ENCODE measurements around the gene HJURP. TPM values are rescaled to one million over a fixed set of nuclear protein-coding genes. Genes with fewer than 3 reads are reported as not detected.

Gene HJURP
- total RNA-seq, 3 donors from 2014 or later (not counting 1 experiment from before 2014, with no cell fraction given), result 0.87 to 3.2 (median 1.5) TPM

GRCh38 chr2:233811087-233811486 lies 43.2 kb downstream of the HJURP start:
- ATAC-seq (no peak), DNase-seq (no peak)
- H3K9me3 Mint-ChIP-seq, result no peaks in the 10 kb centered on the region
- no peak overlapping the region for H3K27ac ChIP-seq (ENCODE audit: low read length)
- no peaks in the 10 kb centered on the region for H3K9me3 ChIP-seq (ENCODE audit: control insufficient read depth, insufficient read depth, low read length)
- H3K4me1 Mint-ChIP-seq, result no peaks in the 10 kb centered on the region
- H3K27me3 ChIP-seq (ENCODE audit: control insufficient read depth, insufficient read depth, low read length), result no peaks in the 10 kb centered on the region
- H3K4me1 ChIP-seq (ENCODE audit: control insufficient read depth, insufficient read depth, low read length), result no peaks in the 10 kb centered on the region
- H3K36me3 Mint-ChIP-seq, result no peaks in the 10 kb centered on the region
- 86% methylated on average over 4 of the region's 4 CpGs for WGBS (ENCODE audit: insufficient coverage)
- no peak overlapping the region for H3K4me3 Mint-ChIP-seq
- H3K4me3 ChIP-seq (ENCODE audit: low read length), result no peak overlapping the region
- intact Hi-C loops (cut with micrococcal nuclease), result no loop called here
- no peak for TF ChIP-seq CTCF (IDR thresholded peaks at IDR 0.05)
- peaks cover 8 to 27% of the 10 kb centered on the region in 2 donors for H3K27me3 Mint-ChIP-seq (ENCODE audit: low read depth in 2 of 2)
- no peaks in the 10 kb centered on the region for H3K36me3 ChIP-seq (ENCODE audit: control insufficient read depth, insufficient read depth, low read length)
- H3K27ac Mint-ChIP-seq, result no peak overlapping the region

- Histone ChIP-seq H3K36me3 (ENCODE audit: control insufficient read depth, insufficient read depth, low read length) (no peaks in the 10 kb centered on the region), H3K27me3 (ENCODE audit: control insufficient read depth, insufficient read depth, low read length) (no peaks in the 10 kb centered on the region), H3K4me3 (ENCODE audit: low read length) (no peak overlapping the region), H3K27ac (ENCODE audit: low read length) (no peak overlapping the region), H3K4me1 (ENCODE audit: control insufficient read depth, insufficient read depth, low read length) (no peaks in the 10 kb centered on the region), H3K9me3 (ENCODE audit: control insufficient read depth, insufficient read depth, low read length) (no peaks in the 10 kb centered on the region)
- Mint-ChIP-seq H3K4me3 (no peak overlapping the region), H3K4me1 (no peaks in the 10 kb centered on the region), H3K36me3 (no peaks in the 10 kb centered on the region), H3K9me3 (no peaks in the 10 kb centered on the region), H3K27me3 (ENCODE audit: low read depth in 2 of 2) (peaks cover 8 to 27% of the 10 kb centered on the region in 2 donors), H3K27ac (no peak overlapping the region)
- WGBS (ENCODE audit: insufficient coverage), result 86% methylated on average over 5 of the region's 6 CpGs
- no peak for DNase-seq
- no peak for TF ChIP-seq CTCF (IDR thresholded peaks at IDR 0.05)
- no peak for ATAC-seq
- intact Hi-C loops (cut with micrococcal nuclease), result no loop called here
Observed at GRCh38 chr2:233810385-233810784, 44.0 kb downstream of the HJURP start.

GRCh38 chr2:233807966-233808935 lies 46.1 kb downstream of the HJURP start:
- DNase-seq (peak in 1 of 2 donors; percentile 13), ATAC-seq (no peak)
- Mint-ChIP-seq H3K36me3 (no peaks in the 10 kb centered on the region), H3K9me3 (no peaks in the 10 kb centered on the region), H3K4me1 (no peaks in the 10 kb centered on the region), H3K27ac (no peak overlapping the region), H3K4me3 (no peak overlapping the region), H3K27me3 (ENCODE audit: low read depth in 2 of 2) (peaks cover 18 to 34% of the 10 kb centered on the region in 2 donors)
- no peaks in the 10 kb centered on the region for H3K4me1 ChIP-seq (ENCODE audit: control insufficient read depth, insufficient read depth, low read length)
- no peaks in the 10 kb centered on the region for H3K36me3 ChIP-seq (ENCODE audit: control insufficient read depth, insufficient read depth, low read length)
- no peak overlapping the region for H3K4me3 ChIP-seq (ENCODE audit: low read length)
- H3K27me3 ChIP-seq (ENCODE audit: control insufficient read depth, insufficient read depth, low read length), result no peaks in the 10 kb centered on the region
- TF ChIP-seq CTCF (IDR thresholded peaks at IDR 0.05), result no peak
- 72% methylated on average over 10 of the region's 10 CpGs for WGBS (ENCODE audit: insufficient coverage)
- no peaks in the 10 kb centered on the region for H3K9me3 ChIP-seq (ENCODE audit: control insufficient read depth, insufficient read depth, low read length)
- no peak overlapping the region for H3K27ac ChIP-seq (ENCODE audit: low read length)
- intact Hi-C loops (cut with micrococcal nuclease), result no loop called here

All from natural killer cell (primary cell).